Vagina (tissue), 2 donors: ENCODE results near the gene AGT.

Experiments
- CTCF ChIP-seq, 3 experiments: fragments of 450-650 bp in 2 of 3; fragments of 200-600 bp in 1 of 3; sonication (generic) in 1 of 3; IDR thresholded peaks; one replicate each; pipeline ENCODE4 v1.5.1; 2017 to 2019; ENCODE audit warnings: antibody characterized with exemption in 3 of 3, mild to moderate bottlenecking in 2 of 3, moderate library complexity in 2 of 3
- POLR2A ChIP-seq, 2 donors: fragments of 450-650 bp; IDR thresholded peaks; one replicate each; pipeline ENCODE4 v1.6.1; 2017; ENCODE audit warnings: antibody characterized with exemption in 2 of 2, mild to moderate bottlenecking in 2 of 2, moderate library complexity in 2 of 2

- no peak for TF ChIP-seq CTCF (IDR thresholded peaks at IDR 0.05)
- TF ChIP-seq POLR2A (IDR thresholded peaks at IDR 0.05), result no peak
Observed at GRCh38 chr1:230704830-230705229, 9.1 kb downstream of the AGT start.
